HG02973 (cell line): Measurements from ENCODE around the gene RHOJ.
"Not testable (repeated sequence)": the region's sequence is repeated elsewhere in the genome, so short reads cannot be mapped to it uniquely, and the experiment has no call there.

Experiments used
- ATAC-seq: cut with Tn5 transposase; IDR thresholded peaks from one replicate; pipeline ENCODE4 v1.9.1; 2021; ENCODE audit warnings: moderate library complexity; ENCODE audit not compliant: unreplicated experiment

The RHOJ gene

GRCh38 chr14:63295231-63295685, 91.0 kb downstream of the RHOJ start:
- no peak for ATAC-seq

GRCh38 chr14:63296060-63296563, 91.9 kb downstream of the RHOJ start:
- no peak for ATAC-seq

- no peak for ATAC-seq
These were observed 93.3 kb downstream of the RHOJ start for GRCh38 chr14:63297372-63298063.

DNA sequence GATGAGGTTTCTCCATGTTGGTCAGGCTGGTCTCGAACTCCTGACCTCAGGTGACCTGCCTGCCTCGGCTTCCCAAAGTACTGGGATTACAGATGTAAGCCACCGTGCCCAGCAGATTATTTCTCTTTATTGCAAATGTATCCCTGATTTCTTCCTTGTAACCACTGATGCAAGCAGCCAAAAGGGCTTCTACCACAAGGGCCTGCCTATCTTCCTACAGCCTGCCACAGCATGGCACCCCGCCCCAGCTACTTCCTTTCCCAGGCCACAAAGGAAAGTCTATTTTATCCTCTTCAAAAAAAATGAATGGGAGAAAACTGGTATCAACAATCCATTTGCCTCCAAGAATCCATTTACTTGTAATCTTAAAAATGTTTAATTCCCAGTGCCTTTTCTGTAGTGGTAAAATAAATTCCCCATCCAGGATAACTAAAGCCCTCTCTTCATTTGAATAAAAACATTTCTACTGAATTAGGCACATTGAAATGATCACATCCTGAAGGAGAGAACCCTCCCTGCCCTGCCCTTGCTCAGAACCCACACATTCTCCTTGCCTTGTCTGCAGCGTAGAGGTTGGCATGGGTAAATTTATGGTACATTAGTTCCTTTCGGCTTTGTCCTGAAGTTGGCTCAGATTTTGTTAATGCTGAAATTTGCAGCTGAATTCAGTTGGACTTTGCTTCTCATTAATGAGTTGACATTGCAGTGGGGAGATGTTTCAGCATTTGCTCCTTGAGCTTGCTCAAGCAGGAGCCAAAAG, 95.3 kb downstream of the RHOJ start:
- no peak for ATAC-seq

DNA sequence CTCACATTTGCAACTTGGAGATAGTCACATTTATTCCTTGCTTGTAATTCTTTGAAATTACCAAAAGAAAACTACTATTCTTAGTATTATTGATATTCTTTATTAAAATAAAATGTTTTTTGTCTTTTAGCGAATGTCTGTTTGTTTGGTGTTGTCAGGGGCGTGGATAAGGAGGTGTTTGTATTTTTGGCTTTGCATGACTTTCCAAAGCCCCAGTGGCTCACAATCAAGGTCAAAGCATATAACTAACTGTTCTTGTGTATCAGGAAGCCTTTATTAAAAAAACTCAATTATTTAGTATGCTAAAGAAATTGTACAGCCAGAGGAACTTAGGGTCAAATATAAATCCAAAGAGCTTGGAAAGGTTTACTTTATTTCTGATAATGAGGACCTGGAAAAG, 96.6 kb downstream of the RHOJ start:
- no peak for ATAC-seq

GRCh38 chr14:63301891-63302534, 97.8 kb downstream of the RHOJ start:
- ATAC-seq = no peak

DNA sequence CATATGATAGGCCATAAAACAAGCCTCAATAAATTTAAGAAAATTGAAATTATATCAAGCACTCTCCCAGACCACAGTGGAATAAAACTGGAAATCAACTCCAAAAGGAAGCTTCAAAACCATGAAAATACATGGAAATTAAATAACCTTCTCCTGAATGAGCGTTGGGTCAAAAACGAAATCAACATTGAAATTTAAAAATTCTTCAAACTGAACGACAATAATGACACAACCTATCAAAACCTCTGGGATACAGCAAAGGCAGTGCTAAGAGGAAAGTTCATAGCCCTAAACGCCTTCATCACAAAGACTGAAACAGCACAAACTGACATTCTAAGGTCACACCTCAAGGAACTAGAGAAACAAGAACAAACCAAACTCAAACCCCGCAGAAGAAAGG, 100.2 kb downstream of the RHOJ start:
- not testable (repeated sequence) for ATAC-seq

- no peak for ATAC-seq
These were observed 104.6 kb downstream of the RHOJ start for GRCh38 chr14:63308723-63309317.

- no peak for ATAC-seq
These were observed 114.6 kb downstream of the RHOJ start, which contains the start of gene GPHB5 for GRCh38 chr14:63318835-63319234. TSS of gene GPHB5 (minus strand) at chr14:63318935. CDS start at chr14:63317849, 1,086 bp downstream.

DNA sequence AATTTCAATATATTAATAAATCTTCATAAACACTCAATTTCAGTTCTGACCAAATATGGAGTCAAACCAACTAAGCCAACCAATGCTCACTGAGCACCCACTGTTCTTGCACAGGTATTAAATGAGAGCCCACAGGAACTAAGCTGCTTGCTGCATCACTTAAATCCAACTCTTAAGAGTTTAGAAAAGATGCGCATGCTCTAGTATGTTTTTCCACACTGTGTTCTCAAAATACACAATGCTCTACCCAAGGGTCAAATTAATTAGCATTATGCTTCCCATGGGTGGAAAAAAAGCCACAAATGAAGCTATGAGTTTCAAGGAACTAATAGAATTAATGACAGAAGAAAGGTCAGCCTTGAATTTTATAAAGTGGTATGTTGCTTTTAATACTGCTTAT, 118.2 kb downstream of the RHOJ start:
- ATAC-seq = no peak

GRCh38 chr14:63322897-63323573, 118.8 kb downstream of the RHOJ start:
- ATAC-seq = no peak

DNA sequence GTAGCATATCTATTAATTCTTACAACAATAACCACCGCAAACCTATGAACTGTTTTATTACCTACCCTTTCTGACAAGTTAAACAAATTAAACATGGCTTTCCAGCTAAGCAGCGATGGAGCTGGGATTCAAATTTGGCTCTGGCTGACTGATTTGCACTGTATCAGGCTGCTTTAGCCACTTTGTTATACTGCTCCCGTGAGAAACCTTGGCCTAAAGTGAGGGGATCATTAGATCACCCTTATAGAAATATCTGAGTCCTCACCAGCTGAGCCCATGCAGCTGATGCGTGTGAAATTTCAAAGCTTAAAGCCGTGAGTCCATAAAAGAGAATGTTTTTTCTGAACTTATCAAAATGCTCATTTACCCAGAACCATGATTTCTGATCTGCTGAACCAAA, 122.6 kb downstream of the RHOJ start:
- no peak for ATAC-seq

GRCh38 chr14:63328787-63329737, 124.8 kb downstream of the RHOJ start:
- ATAC-seq = no peak

GRCh38 chr14:63342371-63342770, 138.1 kb downstream of the RHOJ start:
- no peak for ATAC-seq
